ENCODE data around the gene AFP. TPM values are rescaled to one million over a fixed set of nuclear protein-coding genes. Genes with fewer than 3 reads are reported as not detected.

Gene AFP
- total and polyA plus RNA-seq, 2 of the 13 experiments (the other 11 are each of a cell fraction or from before 2014, with no cell fraction given), result 9,434 to 13,105 TPM

GRCh38 chr4:73404042-73404441 lies 32.0 kb upstream of the AFP start, which contains the start of gene ALB (continued):
- TF ChIP-seq PATZ1 (CRISPR knock-in tag; IDR thresholded peaks at IDR 0.05), result no peak; the same call in 1 of the 2 replicates
- no peak; the same call in 1 of the 2 replicates for TF ChIP-seq TEF (CRISPR knock-in tag; IDR thresholded peaks at IDR 0.05)
- TF ChIP-seq ZNF354B (CRISPR knock-in tag; IDR thresholded peaks at IDR 0.05), result no peak
- TF ChIP-seq ZNF280D (CRISPR knock-in tag; IDR thresholded peaks at IDR 0.05), result no peak
- peak; percentile 99 for TF ChIP-seq POLR2AphosphoS5 (IDR thresholded peaks at IDR 0.05; ENCODE audit: low read depth, low read length)
- TF ChIP-seq SETDB1 (CRISPR knock-in tag; IDR thresholded peaks at IDR 0.05; ENCODE audit: borderline replicate concordance), result no peak
- TF ChIP-seq ZNF253 (CRISPR knock-in tag; IDR thresholded peaks at IDR 0.05; ENCODE audit: borderline replicate concordance), result no peak
- no peak for TF ChIP-seq RARG (CRISPR knock-in tag; IDR thresholded peaks at IDR 0.05; ENCODE audit: low read depth)
- peak; percentile 91; the same call in 1 of the 2 replicates for TF ChIP-seq HNF1A (IDR thresholded peaks at IDR 0.05; ENCODE audit: low read depth)
- peak; percentile 92; the same call in 1 of the 2 replicates for TF ChIP-seq HNF1A (CRISPR knock-in tag; IDR thresholded peaks at IDR 0.05; ENCODE audit: borderline replicate concordance)
- no peak for TF ChIP-seq ZBTB10 (CRISPR knock-in tag; IDR thresholded peaks at IDR 0.05; ENCODE audit: borderline replicate concordance)
- no peak for TF ChIP-seq CREBL2 (CRISPR knock-in tag; IDR thresholded peaks at IDR 0.05; ENCODE audit: borderline replicate concordance)
- peak; percentile 86; the same call in 1 of the 2 replicates for TF ChIP-seq SSRP1 (CRISPR knock-in tag; IDR thresholded peaks at IDR 0.05)
- no peak for TF ChIP-seq ZNF720 (CRISPR knock-in tag; IDR thresholded peaks at IDR 0.05)
- TF ChIP-seq NKX3-1 (CRISPR knock-in tag; IDR thresholded peaks at IDR 0.05), result peak; percentile 84
- no peak for TF ChIP-seq ZNF232 (CRISPR knock-in tag; IDR thresholded peaks at IDR 0.05; ENCODE audit: borderline replicate concordance)
- TF ChIP-seq CCDC6 (CRISPR knock-in tag; IDR thresholded peaks at IDR 0.05), result no peak
